Mucosa of descending colon (tissue), 3 donors: Measurements from ENCODE around the gene FAM219A. TPM values are rescaled to one million over a fixed set of nuclear protein-coding genes. Genes with fewer than 3 reads are reported as not detected.

Experiments used
- ATAC-seq: fragments of 200-7000 bp; cut with Tn5 transposase; one replicate; pipeline ENCODE4 v1.9.1; 2020; ENCODE audit warnings: mild to moderate bottlenecking, moderate library complexity
- DNase-seq, 3 donors: peaks; one replicate each; pipeline ENCODE4 v3.0.0-alpha.2; 2020
- H3K36me3 ChIP-seq: fragments of 200-600 bp; one replicate; pipeline ENCODE4 v1.8.0; 2021; ENCODE audit warnings: low read depth, mild to moderate bottlenecking
- H3K4me1 ChIP-seq: fragments of 200-600 bp; one replicate; pipeline ENCODE4 v1.8.0; 2021; ENCODE audit warnings: low read depth, mild to moderate bottlenecking
- H3K4me3 ChIP-seq: fragments of 200-600 bp; one replicate; pipeline ENCODE4 v1.8.0; 2021; ENCODE audit warnings: mild to moderate bottlenecking
- H3K9me3 ChIP-seq: fragments of 200-600 bp; one replicate; pipeline ENCODE4 v1.8.0; 2021; ENCODE audit warnings: mild to moderate bottlenecking
- CTCF ChIP-seq: fragments of 200-600 bp; IDR thresholded peaks from one replicate; pipeline ENCODE4 v1.8.0; 2022; ENCODE audit warnings: antibody characterized with exemption, mild to moderate bottlenecking
- intact Hi-C, 2 donors: fragments of 100-400 bp; cut with DNase I in 1 of 2; cut with micrococcal nuclease in 1 of 2; formaldehyde crosslinking; loops; one replicate each; pipeline versions ENCODE4 v1.11.0 to v1.11.1; 2022; cut with DNase I, micrococcal nuclease
- total RNA-seq, 3 donors: library from RNA; stranded (reverse); fragmentation: NEBNext Ultra II Directional in 2 of 3; extraction: Animal tissue kit (Norgen Biotek cat#: 25700) in 2 of 3; gene quantifications; one replicate each; pipeline versions ENCODE4 v1.2.1 to v1.2.4, GENCODE V29; 2021 to 2023
- donor health status: DM: no; HTN: no; CAD: no; lungs with moderate emphysema.
- donor health status: DM: no; HTN: no; CAD: no.
- donor health status: DM: no; HTN: yes; CAD: no.

Gene FAM219A
- total RNA-seq, 3 donors from 2014 or later, result 5.1 to 20.8 (median 8.6) TPM

- DNase-seq (no peak), ATAC-seq (no peak)
- peaks cover 27% of the 10 kb centered on the region for H3K4me1 ChIP-seq
- TF ChIP-seq CTCF, result no peak
- intact Hi-C loops, result no loop called here
- H3K36me3 ChIP-seq, result no peaks in the 10 kb centered on the region
- no peak overlapping the region for H3K4me3 ChIP-seq
- no peaks in the 10 kb centered on the region for H3K9me3 ChIP-seq
These were observed 76.3 kb downstream of the FAM219A start for GRCh38 chr9:34382054-34382453.

GRCh38 chr9:34381323-34381722 lies 77.0 kb downstream of the FAM219A start:
- ATAC-seq, result peak; percentile 20
- Histone ChIP-seq H3K36me3 (no peaks in the 10 kb centered on the region), H3K4me3 (no peak overlapping the region), H3K9me3 (no peaks in the 10 kb centered on the region), H3K4me1 (peaks cover 27% of the 10 kb centered on the region)
- intact Hi-C loops, result no loop called here
- no peak for TF ChIP-seq CTCF
- peak; percentile 50 to 75 (median 64) for DNase-seq

- no peaks in the 10 kb centered on the region for H3K36me3 ChIP-seq
- intact Hi-C loops, result no loop called here
- H3K9me3 ChIP-seq, result no peaks in the 10 kb centered on the region
- peak; percentile 67 for ATAC-seq
- TF ChIP-seq CTCF, result no peak
- no peak overlapping the region for H3K4me3 ChIP-seq
- DNase-seq, result peak; percentile 88 to 91 (median 91)
- peaks cover 27% of the 10 kb centered on the region for H3K4me1 ChIP-seq
These were observed 77.7 kb downstream of the FAM219A start for GRCh38 chr9:34380511-34381315.

- H3K4me3 ChIP-seq, result no peak overlapping the region
- peaks cover 27% of the 10 kb centered on the region for H3K4me1 ChIP-seq
- no peaks in the 10 kb centered on the region for H3K36me3 ChIP-seq
- DNase-seq (peak in 2 of 3 donors; percentile 63 to 64), ATAC-seq (no peak)
- intact Hi-C loops, result no loop called here
- TF ChIP-seq CTCF, result no peak
- H3K9me3 ChIP-seq, result no peaks in the 10 kb centered on the region
These were observed 78.3 kb downstream of the FAM219A start for GRCh38 chr9:34380034-34380510.

GRCh38 chr9:34379334-34380033 lies 78.9 kb downstream of the FAM219A start:
- H3K4me1 ChIP-seq, result peaks cover 27% of the 10 kb centered on the region
- no peaks in the 10 kb centered on the region for H3K9me3 ChIP-seq
- ATAC-seq (peak; percentile 59), DNase-seq (peak; percentile 93 to 96 (median 94))
- peak; percentile 99 for TF ChIP-seq CTCF
- H3K4me3 ChIP-seq, result no peak overlapping the region
- intact Hi-C loops, result loop anchor here (2.0 kb wide), 1 partner anchor 47 kb away; no protein-coding TSS in a partner anchor
- H3K36me3 ChIP-seq, result no peaks in the 10 kb centered on the region
